ENCODE results near the gene PRDM16. TPM values are rescaled to one million over a fixed set of nuclear protein-coding genes. Genes with fewer than 3 reads are reported as not detected.

Gene PRDM16
- total RNA-seq, 1 experiment from 2014 or later, result 6.1 TPM

GRCh38 chr1:3237570-3237969 lies 168.6 kb downstream of the PRDM16 start:
- no peaks in the 10 kb centered on the region for H3K4me1 ChIP-seq (ENCODE audit: control insufficient read depth in 1 of 2, insufficient read depth in 2 of 2, low read length in 2 of 2)
- no peaks in the 10 kb centered on the region for H3K9me2 ChIP-seq (ENCODE audit: insufficient read depth)
- DNase-seq (ENCODE audit: low read depth, low spot score), result no peak
- CTCF ChIA-PET, result no interaction called here
- no peak overlapping the region for H3K4me3 ChIP-seq (replicated peaks in 1 of 2; ENCODE audit: low read depth in 1 of 2, low read length in 2 of 2)
- no peaks in the 10 kb centered on the region for H3K79me2 ChIP-seq (ENCODE audit: insufficient read depth, low read length)
- no peak overlapping the region for H3K4me2 ChIP-seq (ENCODE audit: low read length)
- no peak overlapping the region for H3K9ac ChIP-seq (ENCODE audit: low read length)
- POLR2A ChIA-PET, result no interaction called here
- no peaks in the 10 kb centered on the region for H3K36me3 ChIP-seq (ENCODE audit: control insufficient read depth in 1 of 2, insufficient read depth in 2 of 2, low read length in 2 of 2)
- BruUV-seq (replicated peaks), result no TSS peak
- no peak overlapping the region for H3K27ac ChIP-seq (ENCODE audit: low read depth, low read length)
- intact Hi-C loops (cut with micrococcal nuclease), result no loop called here
- ATAC-seq, result no peak
- RAD21 ChIA-PET (ENCODE audit: low non-redundant PET in 1 of 2, low total read pairs in 2 of 2, uncharacterized antibody in 2 of 2, unreplicated experiment in 2 of 2), result no interaction called here
- TF ChIP-seq CTCF (IDR thresholded peaks at IDR 0.05 in 2 of 3, conservative IDR thresholded peaks at IDR 0.05 in 1 of 3; ENCODE audit: borderline replicate concordance in 1 of 3, insufficient read depth in 1 of 3, low read depth in 2 of 3, low read length in 2 of 3) (no peak), POLR2AphosphoS5 (IDR thresholded peaks at IDR 0.05; ENCODE audit: low read depth, low read length) (no peak), SIN3A (IDR thresholded peaks at IDR 0.05; ENCODE audit: low read depth) (no peak), YY1 (IDR thresholded peaks at IDR 0.05; ENCODE audit: extremely low read depth, insufficient replicate concordance, low read depth, low read length) (no peak), CBX3 (IDR thresholded peaks at IDR 0.05; ENCODE audit: low read depth) (no peak), EGR1 (IDR thresholded peaks at IDR 0.05; ENCODE audit: low read depth) (no peak), ZNF274 (IDR thresholded peaks at IDR 0.05; ENCODE audit: low read depth, low read length) (no peak), FOSL1 (IDR thresholded peaks at IDR 0.05; ENCODE audit: low read depth) (no peak), POLR2A (IDR thresholded peaks at IDR 0.05; ENCODE audit: borderline replicate concordance, extremely low read depth, insufficient read depth, insufficient read length) (no peak), RAD21 (IDR thresholded peaks at IDR 0.05; ENCODE audit: low read depth) (no peak), MAX (IDR thresholded peaks at IDR 0.05) (no peak), SRF (IDR thresholded peaks at IDR 0.05; ENCODE audit: low read depth) (no peak)
- H3K9me3 ChIP-seq (ENCODE audit: control insufficient read depth in 1 of 2, insufficient read depth in 1 of 2, low read depth in 1 of 2, low read length in 2 of 2), result no peaks in the 10 kb centered on the region
- H2AFZ ChIP-seq (ENCODE audit: low read depth, low read length, poor library complexity, severe bottlenecking), result no peak overlapping the region
- no peaks in the 10 kb centered on the region for H3K27me3 ChIP-seq (ENCODE audit: insufficient read depth, low read length)
- no peaks in the 10 kb centered on the region for H4K20me1 ChIP-seq (ENCODE audit: insufficient read depth)
